GM12878 (cell line): ENCODE measurements around the gene LEKR1. TPM values are rescaled to one million over a fixed set of nuclear protein-coding genes. Genes with fewer than 3 reads are reported as not detected.
A peak's percentile ranks its signal among the peaks of the same experiment; 100 is the strongest.

Source experiments
- CHD1 ChIP-seq: IDR thresholded peaks from 2 replicates; pipeline ENCODE4 v1.6.1; 2012; ENCODE audit warnings: low read depth, low read length, improper control_type of control experiment
- EP300 ChIP-seq, 2 experiments: fragments of 150-350 bp in 1 of 2; IDR thresholded peaks; 2 replicates each; pipeline ENCODE4 v1.6.1; 2011 to 2012; ENCODE audit warnings: low read depth in 2 of 2, low read length in 2 of 2, borderline replicate concordance in 1 of 2, improper control_type of control experiment in 1 of 2, inconsistent platforms in 1 of 2; ENCODE audit not compliant: control insufficient read depth in 1 of 2
- HSF1 ChIP-seq: fragments of 150-350 bp; IDR thresholded peaks from 2 replicates; pipeline ENCODE4 v1.6.1; 2014; ENCODE audit warnings: mild to moderate bottlenecking, low read depth, low read length
- IKZF2 ChIP-seq, 2 experiments: fragments of 450-650 bp; IDR thresholded peaks; 2 replicates each; pipeline ENCODE4 v1.6.1; 2017; ENCODE audit warnings: mild to moderate bottlenecking in 2 of 2, moderate library complexity in 2 of 2
- MYB ChIP-seq: fragments of 150-350 bp; IDR thresholded peaks from 2 replicates; pipeline ENCODE4 v1.6.1; 2014; ENCODE audit warnings: mild to moderate bottlenecking, low read depth, low read length, borderline replicate concordance
- NFYB ChIP-seq: IDR thresholded peaks from 2 replicates; pipeline ENCODE4 v1.6.1; 2011; ENCODE audit warnings: low read depth, mild to moderate bottlenecking, low read length, improper control_type of control experiment, moderate library complexity; ENCODE audit not compliant: insufficient read depth
- POLR2AphosphoS5 ChIP-seq: IDR thresholded peaks from 2 replicates; pipeline ENCODE4 v1.6.1; 2011; ENCODE audit warnings: mild to moderate bottlenecking, low read length, inconsistent platforms
- RAD51 ChIP-seq: fragments of 450-650 bp; IDR thresholded peaks from 2 replicates; pipeline ENCODE4 v1.6.1; 2016; ENCODE audit warnings: moderate library complexity, mild to moderate bottlenecking, inconsistent platforms
- SIX5 ChIP-seq: IDR thresholded peaks from 2 replicates; pipeline ENCODE4 v1.6.1; 2011; ENCODE audit warnings: mild to moderate bottlenecking, low read depth, low read length, moderate library complexity; ENCODE audit not compliant: severe bottlenecking
- SP1 ChIP-seq: IDR thresholded peaks from one replicate; pipeline ENCODE4 v1.6.1; 2011; ENCODE audit warnings: low read depth, low read length
- SPI1 ChIP-seq: IDR thresholded peaks from 2 replicates; pipeline ENCODE4 v1.6.1; 2011; ENCODE audit warnings: low read depth, mild to moderate bottlenecking, low read length, moderate library complexity, borderline replicate concordance; ENCODE audit not compliant: insufficient read depth
- SREBF2 ChIP-seq: IDR thresholded peaks from 2 replicates; pipeline ENCODE4 v1.6.1; 2012; ENCODE audit warnings: mild to moderate bottlenecking, low read length
- WRNIP1 ChIP-seq: IDR thresholded peaks from 2 replicates; pipeline ENCODE4 v1.6.1; 2011; ENCODE audit warnings: low read depth, low read length, improper control_type of control experiment, borderline replicate concordance
- ZNF217 ChIP-seq: fragments of 450-650 bp; IDR thresholded peaks from 2 replicates; pipeline ENCODE4 v1.6.1; 2017; ENCODE audit warnings: antibody characterized with exemption, mild to moderate bottlenecking
- ZNF592 ChIP-seq: fragments of 450-650 bp; IDR thresholded peaks from 2 replicates; pipeline ENCODE4 v1.6.1; 2017; ENCODE audit warnings: mild to moderate bottlenecking, moderate library complexity
- polyA plus RNA-seq, 11 experiments: library from polyadenylated mRNA; depleted of rRNA in 4 of 11; unstranded in 6 of 11; stranded (reverse) in 5 of 11; fragments of >200 nt; fragmentation: Nextera tagmentation in 4 of 11; fragmentation: Illumina TruSeq in 1 of 11; extraction: Ambion mirVana in 4 of 11; extraction: Trizol in 1 of 11; gene quantifications; 1 replicate in 1 of 11; 2 replicates in 10 of 11; pipeline versions ENCODE4 v1.2.1 to v1.2.3, GENCODE V29; 2011 to 2016; ENCODE audit warnings: inconsistent platforms in 2 of 11, missing spikeins in 2 of 11, low read depth in 1 of 11
- total RNA-seq, 4 experiments: library from RNA; depleted of rRNA in 3 of 4; stranded (reverse); fragments of >200 nt in 3 of 4; fragmentation: Illumina TruSeq in 1 of 4; extraction: Trizol in 1 of 4; gene quantifications; 2 replicates each; pipeline versions ENCODE4 v1.2.1 to v1.2.3, GENCODE V29; 2013 to 2021
- TF ChIP-seq, protein P1 (sequence below): fragments of 450-650 bp; IDR thresholded peaks from 2 replicates; pipeline ENCODE4 v1.6.1; 2017; ENCODE audit warnings: mild to moderate bottlenecking, low read depth, inconsistent platforms; ENCODE audit not compliant: poor library complexity, severe bottlenecking

Gene LEKR1
- total and polyA plus RNA-seq, 10 of the 15 experiments (the other 5 are each of a cell fraction or from before 2014, with no cell fraction given), result 0.48 to 3.2 (median 1.3) TPM

DNA sequence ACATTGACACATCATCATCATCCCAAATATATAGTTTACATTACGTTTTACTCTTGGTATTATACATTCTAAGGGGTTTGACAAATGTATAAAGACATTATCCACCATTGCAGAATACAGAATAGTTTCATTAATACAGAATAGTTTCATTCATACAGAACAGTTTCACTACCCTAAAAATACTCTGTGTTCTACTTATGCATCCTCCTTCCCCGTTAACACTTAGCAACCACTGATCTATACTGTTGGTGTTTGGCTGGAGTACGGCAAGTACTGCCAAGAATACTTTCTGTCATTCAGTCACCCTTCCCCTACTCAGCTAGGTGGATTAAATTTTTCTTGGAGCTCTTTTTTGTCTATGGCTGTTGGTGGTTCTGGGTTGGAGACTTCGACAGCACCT is 33.4 kb downstream of the LEKR1 start (continued):
- 0 out of 2 replicates have a peak, but pooled peaks have one; percentile 40 for TF ChIP-seq ZNF217
- no peak for TF ChIP-seq SREBF2
- no peak for TF ChIP-seq WRNIP1
- TF ChIP-seq, protein P1, sequence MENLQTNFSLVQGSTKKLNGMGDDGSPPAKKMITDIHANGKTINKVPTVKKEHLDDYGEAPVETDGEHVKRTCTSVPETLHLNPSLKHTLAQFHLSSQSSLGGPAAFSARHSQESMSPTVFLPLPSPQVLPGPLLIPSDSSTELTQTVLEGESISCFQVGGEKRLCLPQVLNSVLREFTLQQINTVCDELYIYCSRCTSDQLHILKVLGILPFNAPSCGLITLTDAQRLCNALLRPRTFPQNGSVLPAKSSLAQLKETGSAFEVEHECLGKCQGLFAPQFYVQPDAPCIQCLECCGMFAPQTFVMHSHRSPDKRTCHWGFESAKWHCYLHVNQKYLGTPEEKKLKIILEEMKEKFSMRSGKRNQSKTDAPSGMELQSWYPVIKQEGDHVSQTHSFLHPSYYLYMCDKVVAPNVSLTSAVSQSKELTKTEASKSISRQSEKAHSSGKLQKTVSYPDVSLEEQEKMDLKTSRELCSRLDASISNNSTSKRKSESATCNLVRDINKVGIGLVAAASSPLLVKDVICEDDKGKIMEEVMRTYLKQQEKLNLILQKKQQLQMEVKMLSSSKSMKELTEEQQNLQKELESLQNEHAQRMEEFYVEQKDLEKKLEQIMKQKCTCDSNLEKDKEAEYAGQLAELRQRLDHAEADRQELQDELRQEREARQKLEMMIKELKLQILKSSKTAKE, result no peak
- TF ChIP-seq RAD51, result no peak
- TF ChIP-seq EP300 (IDR thresholded peaks at IDR 0.05; ENCODE audit: borderline replicate concordance in 1 of 2, control insufficient read depth in 1 of 2, low read depth in 2 of 2, low read length in 2 of 2), result no peak
- peak; percentile 81 for TF ChIP-seq SPI1
- no peak for TF ChIP-seq IKZF2 (IDR thresholded peaks at IDR 0.05)
- no peak for TF ChIP-seq SIX5
- TF ChIP-seq CHD1, result no peak
- no peak for TF ChIP-seq ZNF592
- TF ChIP-seq HSF1, result no peak
- TF ChIP-seq SP1, result no peak
- TF ChIP-seq MYB, result no peak
- TF ChIP-seq NFYB, result no peak
- no peak for TF ChIP-seq POLR2AphosphoS5
- TF ChIP-seq, all 136 proteins: peak for 5
